ENCODE measurements around the gene LAMC1.

- TF ChIP-seq CTCF (tag by site-specific recombination; IDR thresholded peaks at IDR 0.05) (no peak), ZNF692 (tag by site-specific recombination; IDR thresholded peaks at IDR 0.05) (no peak), ZNF404 (tag by site-specific recombination; IDR thresholded peaks at IDR 0.05) (no peak), ZNF214 (tag by site-specific recombination; IDR thresholded peaks at IDR 0.05; ENCODE audit: borderline replicate concordance) (no peak), ZNF560 (tag by site-specific recombination; IDR thresholded peaks at IDR 0.05; ENCODE audit: borderline replicate concordance) (no peak), ZNF544 (tag by site-specific recombination; IDR thresholded peaks at IDR 0.05) (no peak), ZBTB8A (tag by site-specific recombination; IDR thresholded peaks at IDR 0.05) (no peak), OSR2 (tag by site-specific recombination; IDR thresholded peaks at IDR 0.05) (no peak), ZNF138 (tag by site-specific recombination; IDR thresholded peaks at IDR 0.05; ENCODE audit: borderline replicate concordance) (no peak), ZNF621 (tag by site-specific recombination; IDR thresholded peaks at IDR 0.05) (no peak), ZNF175 (tag by site-specific recombination; IDR thresholded peaks at IDR 0.05) (no peak), ZNF416 (tag by site-specific recombination; IDR thresholded peaks at IDR 0.05) (no peak)
Measured at GRCh38 chr1:183019860-183020259, 3.4 kb upstream of the LAMC1 start.

Measured in HEK293 (cell line).